Skin epidermis (tissue), 12 donors: ENCODE measurements around the gene TRIM29.
"Not testable (repeated sequence)": the region's sequence is repeated elsewhere in the genome, so short reads cannot be mapped to it uniquely, and the experiment has no call there.

Experiments
- H3K27ac ChIP-seq, 21 experiments: fragments of 200-600 bp; sonication (generic) in 11 of 21; one replicate each; pipeline ENCODE4 v1.5.0; 2020; ENCODE audit warnings: mild to moderate bottlenecking in 3 of 21, inconsistent platforms in 2 of 21, moderate library complexity in 2 of 21
- H3K4me3 ChIP-seq, 7 experiments: fragments of 200-600 bp; sonication (generic) in 2 of 7; one replicate each; pipeline ENCODE4 v1.5.0; 2020; ENCODE audit warnings: inconsistent platforms in 2 of 7, mild to moderate bottlenecking in 2 of 7, moderate library complexity in 1 of 7

Gene TRIM29

GRCh38 chr11:120137611-120138521, at the start of gene TRIM29:
Gene TRIM29 (minus strand): TSS chr11:120138113. CDS start chr11:120138031, 82 bp downstream.
- H3K4me3 ChIP-seq = peak within 1 kb of the TSS; percentile 33 to 60 (median 53)

DNA sequence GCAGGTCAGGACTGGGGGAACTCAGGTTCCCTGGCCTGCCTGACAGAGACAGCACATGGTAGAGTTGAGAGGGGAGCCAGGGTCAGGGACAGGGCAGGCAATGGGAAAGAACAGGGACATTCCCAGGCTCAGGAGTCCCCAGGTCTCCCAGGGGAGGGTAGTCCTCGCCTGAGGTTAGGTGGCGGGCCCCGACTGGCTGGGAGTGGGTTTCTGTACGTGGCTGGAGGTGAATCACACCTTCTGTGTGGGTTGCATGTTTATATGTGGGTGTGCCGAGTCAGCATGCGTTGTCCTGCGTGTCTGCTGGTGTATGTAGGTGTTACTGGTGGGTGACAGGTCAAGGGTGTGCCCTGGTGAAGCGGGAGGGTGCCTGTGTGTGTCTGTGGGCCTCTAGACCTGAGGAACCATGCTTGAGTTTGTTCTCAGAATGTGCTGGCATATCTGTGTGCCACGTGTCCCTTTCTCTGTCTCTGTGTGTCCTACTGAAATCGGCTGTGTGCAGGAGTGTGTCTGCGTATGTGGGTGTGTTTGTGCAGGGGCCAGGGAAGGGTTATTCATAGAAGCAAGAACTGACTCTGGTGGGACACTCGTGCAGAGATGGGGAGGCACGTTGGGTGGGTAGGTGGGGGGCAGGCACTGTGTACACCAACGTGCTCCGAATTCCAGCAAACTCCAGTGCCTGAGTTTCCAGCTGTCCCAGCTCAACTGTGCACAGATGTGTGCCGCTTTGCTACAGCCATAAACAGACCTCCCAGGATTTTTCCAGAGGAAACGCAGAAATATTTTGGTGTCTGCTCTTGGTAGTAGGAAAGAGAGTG, 49.1 kb upstream of the TRIM29 start:
- Histone ChIP-seq H3K27ac (peak overlapping the region in 19 of 21 experiments; percentile 41 to 85 (median 64)), H3K4me3 (no peak overlapping the region)

More at GRCh38 chr11:120137611-120138521, at the start of gene TRIM29:
- peak within 1 kb of the TSS; percentile 35 to 92 (median 87) for H3K27ac ChIP-seq

- H3K4me3 ChIP-seq = no peak overlapping the region
- H3K27ac ChIP-seq = peak overlapping the region in 19 of 21 experiments; percentile 36 to 85 (median 64)
Observed at GRCh38 chr11:120186456-120186773, 48.5 kb upstream of the TRIM29 start.

DNA sequence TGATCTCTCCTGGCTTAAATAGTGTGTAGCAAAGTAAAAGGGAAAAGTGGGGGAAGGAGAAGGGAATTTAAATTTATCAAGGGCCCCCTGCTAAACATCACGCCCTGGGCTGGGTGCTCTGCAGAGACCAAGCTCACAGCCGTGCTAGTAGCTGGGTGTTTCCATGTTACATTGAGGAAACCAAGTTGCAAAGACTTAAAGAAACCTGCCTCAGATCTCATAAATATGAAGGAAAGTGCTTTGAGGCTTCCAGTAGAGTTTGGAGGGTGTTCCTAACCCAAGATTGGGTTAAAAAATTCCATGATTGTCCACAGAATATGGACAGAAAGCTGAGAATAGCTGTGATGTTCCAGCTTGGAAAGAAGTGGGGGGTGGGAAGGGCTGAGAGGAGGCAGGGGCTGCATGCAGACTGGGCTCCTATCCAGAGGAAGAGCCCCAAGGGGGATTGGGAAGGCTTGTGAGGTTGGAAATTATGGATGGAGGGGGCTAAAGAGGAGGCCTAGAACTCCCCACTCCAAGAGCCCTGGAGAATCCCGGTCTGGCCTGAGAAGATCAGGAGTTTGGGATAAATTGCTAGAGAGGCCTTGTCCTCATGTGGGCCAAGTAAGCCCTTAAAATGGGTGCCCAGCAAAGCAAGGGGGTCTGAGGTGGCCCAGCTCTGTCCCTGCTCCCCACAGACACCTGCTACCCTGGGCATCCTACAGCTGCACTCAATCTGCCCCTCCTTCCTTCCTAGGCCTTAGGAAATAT, 48.0 kb upstream of the TRIM29 start:
- Histone ChIP-seq H3K27ac (peak overlapping the region in 18 of 21 experiments; percentile 36 to 85 (median 65)), H3K4me3 (no peak overlapping the region)

DNA sequence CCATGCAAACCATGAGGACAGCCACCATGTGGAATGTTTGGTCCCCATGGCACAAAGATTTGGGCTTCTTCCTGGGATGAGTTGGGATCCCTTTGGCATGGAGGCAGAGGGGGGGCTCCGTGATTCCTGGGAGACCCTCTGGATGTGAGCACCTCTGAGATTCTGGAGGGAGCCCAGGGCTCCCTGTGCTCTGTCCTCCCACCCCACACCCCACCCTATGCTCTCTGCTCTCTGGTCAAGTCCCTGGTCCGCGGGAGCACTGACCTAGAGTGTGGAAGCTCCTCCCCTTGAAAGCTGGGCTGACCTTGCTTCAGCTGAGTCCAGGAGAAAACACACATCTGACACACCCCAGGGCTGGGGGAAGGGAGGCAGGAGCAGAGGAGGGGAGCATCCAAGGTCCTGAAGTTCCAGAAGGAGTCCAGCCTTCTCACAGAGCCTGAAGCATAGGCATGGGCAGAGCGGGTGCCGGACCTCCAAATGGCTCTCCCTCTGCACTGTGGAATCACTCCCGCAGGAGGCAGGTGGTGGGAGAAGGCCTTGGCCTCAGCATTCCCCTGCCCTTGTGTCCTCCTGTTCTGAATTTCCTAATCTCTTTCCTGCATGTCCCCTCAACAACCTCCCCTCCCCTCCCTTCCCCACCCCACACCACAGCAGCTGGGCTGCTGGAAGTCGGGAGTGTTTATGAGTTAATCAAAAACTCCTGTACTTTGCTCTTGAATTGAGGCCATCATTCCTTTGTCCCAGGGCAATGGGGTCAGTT, 47.2 kb upstream of the TRIM29 start:
- peak overlapping the region in 17 of 21 experiments; percentile 6 to 84 (median 36) for H3K27ac ChIP-seq
- H3K4me3 ChIP-seq = no peak overlapping the region

GRCh38 chr11:120184371-120184945, 46.5 kb upstream of the TRIM29 start:
- Histone ChIP-seq H3K4me3 (no peak overlapping the region), H3K27ac (peak overlapping the region in 16 of 21 experiments; percentile 6 to 84 (median 32))

GRCh38 chr11:120183701-120184141, 45.8 kb upstream of the TRIM29 start:
- Histone ChIP-seq H3K4me3 (no peak overlapping the region), H3K27ac (peak overlapping the region in 6 of 21 experiments; percentile 9 to 84 (median 24))

GRCh38 chr11:120182790-120183491, 45.0 kb upstream of the TRIM29 start:
- Histone ChIP-seq H3K27ac (peak overlapping the region in 3 of 21 experiments; percentile 5 to 49 (median 20)), H3K4me3 (no peak overlapping the region)

GRCh38 chr11:120182372-120182771, 44.5 kb upstream of the TRIM29 start:
- peak overlapping the region in 2 of 21 experiments; percentile 20 to 80 for H3K27ac ChIP-seq
- no peak overlapping the region for H3K4me3 ChIP-seq

- H3K27ac ChIP-seq = peak overlapping the region in 2 of 21 experiments; percentile 32 to 80
- H3K4me3 ChIP-seq = no peak overlapping the region
Observed at GRCh38 chr11:120181376-120181975, 43.6 kb upstream of the TRIM29 start.

GRCh38 chr11:120180551-120181232, 42.8 kb upstream of the TRIM29 start:
- Histone ChIP-seq H3K4me3 (no peak overlapping the region), H3K27ac (peak overlapping the region in 5 of 21 experiments; percentile 1 to 80 (median 32))

DNA sequence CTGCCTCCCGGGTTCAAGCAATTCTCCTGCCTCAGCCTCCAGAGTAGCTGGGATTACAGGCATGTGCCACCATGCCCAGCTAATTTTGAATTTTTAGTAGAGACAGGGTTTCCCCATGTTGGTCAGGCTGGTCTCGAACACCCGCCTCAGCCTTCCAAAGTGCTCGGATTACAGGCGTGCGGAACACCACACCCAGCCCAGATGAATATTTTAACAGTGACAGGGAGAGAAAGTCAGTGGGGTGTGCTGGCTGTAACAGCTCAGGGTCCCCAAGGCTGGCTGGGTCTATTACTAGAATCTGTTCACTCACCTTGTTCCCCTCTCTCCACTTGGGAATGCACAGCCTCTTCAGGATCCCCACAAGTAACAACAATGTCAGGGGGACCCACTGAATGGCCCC, 42.1 kb upstream of the TRIM29 start:
- H3K27ac ChIP-seq = peak overlapping the region in 6 of 21 experiments; percentile 1 to 80 (median 32)
- not testable (repeated sequence) for H3K4me3 ChIP-seq

GRCh38 chr11:120179057-120179672, 41.3 kb upstream of the TRIM29 start:
- Histone ChIP-seq H3K27ac (peak overlapping the region in 5 of 21 experiments; percentile 9 to 80 (median 40)), H3K4me3 (no peak overlapping the region)

GRCh38 chr11:120178561-120179056, 40.7 kb upstream of the TRIM29 start:
- no peak overlapping the region for H3K4me3 ChIP-seq
- peak overlapping the region in 7 of 21 experiments; percentile 9 to 63 (median 40) for H3K27ac ChIP-seq

DNA sequence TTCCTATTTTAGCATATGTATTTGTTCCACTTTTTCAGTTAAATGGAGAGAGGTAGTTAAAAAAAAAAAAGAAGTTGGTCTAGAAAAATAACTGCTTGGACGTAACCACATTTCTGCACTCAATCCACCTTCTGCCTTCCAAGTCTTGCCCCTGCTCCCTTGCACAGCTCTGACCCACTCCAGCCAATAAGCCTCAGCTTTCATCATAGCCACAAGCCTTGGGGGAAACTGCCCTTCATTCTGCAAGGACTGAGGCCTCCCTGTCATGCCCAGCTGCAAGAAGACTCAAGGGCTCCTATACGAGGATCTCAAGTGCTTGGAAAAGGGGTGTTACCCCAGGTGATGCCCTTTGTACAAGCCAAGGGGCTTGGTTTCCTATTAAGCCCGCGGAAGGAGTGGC, 37.0 kb upstream of the TRIM29 start:
- Histone ChIP-seq H3K27ac (no peak overlapping the region), H3K4me3 (no peak overlapping the region)

DNA sequence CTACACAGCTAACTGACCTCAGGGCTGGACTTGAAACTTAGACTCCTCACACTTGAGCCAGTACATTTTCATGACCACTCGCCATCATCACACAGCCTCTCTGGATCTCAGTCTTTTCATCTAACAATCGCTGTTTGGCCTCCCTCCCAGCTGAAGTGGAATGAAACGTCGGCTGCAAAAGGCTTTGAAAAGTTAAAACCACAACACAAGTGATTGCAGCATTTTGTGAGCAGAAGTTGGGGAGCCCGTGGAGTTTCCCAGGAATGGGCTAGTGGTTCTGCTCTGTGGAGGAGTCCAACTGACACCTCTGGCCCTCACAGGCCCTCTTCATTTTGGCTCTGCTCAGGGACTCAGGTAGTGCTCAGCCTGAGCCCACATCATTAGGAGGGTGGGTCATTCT, 35.9 kb upstream of the TRIM29 start:
- Histone ChIP-seq H3K27ac (no peak overlapping the region), H3K4me3 (no peak overlapping the region)
